K562 (cell line): Measurements from ENCODE around the gene FAM200A. TPM values are rescaled to one million over a fixed set of nuclear protein-coding genes. Genes with fewer than 3 reads are reported as not detected.

Experiments
- COPS2 ChIP-seq: fragments of 450-650 bp; conservative IDR thresholded peaks from 2 replicates; pipeline ENCODE4 v1.6.1; 2016; ENCODE audit warnings: mild to moderate bottlenecking, moderate library complexity
- CREBBP ChIP-seq: IDR thresholded peaks from one replicate; pipeline ENCODE4 v1.6.1; 2012; ENCODE audit warnings: low read depth, mild to moderate bottlenecking, control low read depth, inconsistent platforms, low read length
- DPF2 ChIP-seq: fragments of 450-650 bp; IDR thresholded peaks from 2 replicates; pipeline ENCODE4 v1.6.1; 2016
- ERF ChIP-seq: fragments of 450-650 bp; formaldehyde crosslinking; IDR thresholded peaks from 2 replicates; pipeline ENCODE4 v1.4.0; 2020; ENCODE audit warnings: mild to moderate bottlenecking, mixed read lengths
- JUN ChIP-seq, 2 experiments: sonication (generic) in 1 of 2; formaldehyde crosslinking in 1 of 2; IDR thresholded peaks; 2 replicates each; pipeline versions ENCODE4 v1.6.1 to v1.8.0; 2012 to 2022; ENCODE audit warnings: borderline replicate concordance in 2 of 2, mild to moderate bottlenecking in 2 of 2, improper control_type of control experiment in 1 of 2, low read depth in 1 of 2, low read length in 1 of 2, missing genetic modification reagents in 1 of 2
- OTX1 ChIP-seq: fragments of 450-650 bp; formaldehyde crosslinking; IDR thresholded peaks from 2 replicates; pipeline ENCODE4 v1.4.0; 2022; ENCODE audit warnings: mild to moderate bottlenecking
- RREB1 ChIP-seq: fragments of 250-450 bp; sonication (Bioruptor Pico); IDR thresholded peaks from 2 replicates; pipeline ENCODE4 v1.4.0; 2020
- SMARCE1 ChIP-seq: fragments of 450-650 bp; IDR thresholded peaks from 2 replicates; pipeline ENCODE4 v1.7.1; 2016; ENCODE audit warnings: mild to moderate bottlenecking
- SP1 ChIP-seq: sonication (generic); formaldehyde crosslinking; IDR thresholded peaks from 2 replicates; pipeline ENCODE4 v1.8.1; 2022; ENCODE audit warnings: mild to moderate bottlenecking, missing genetic modification reagents
- SREBF2 ChIP-seq: sonication (generic); formaldehyde crosslinking; IDR thresholded peaks from 2 replicates; pipeline ENCODE4 v1.4.0; 2020; ENCODE audit warnings: mild to moderate bottlenecking, missing genetic modification reagents
- ZBTB40 ChIP-seq, 2 experiments: fragments of 450-650 bp in 1 of 2; sonication (generic) in 1 of 2; formaldehyde crosslinking in 1 of 2; IDR thresholded peaks; 2 replicates each; pipeline versions ENCODE4 v1.7.1 to v1.9.0; 2016 to 2022; ENCODE audit warnings: inconsistent platforms in 1 of 2, mild to moderate bottlenecking in 1 of 2, missing genetic modification reagents in 1 of 2
- ZFX ChIP-seq: sonication (generic); formaldehyde crosslinking; IDR thresholded peaks from 2 replicates; pipeline ENCODE4 v1.8.0; 2022; ENCODE audit warnings: mild to moderate bottlenecking, missing genetic modification reagents, moderate library complexity
- polyA plus RNA-seq, 8 experiments: library from polyadenylated mRNA; depleted of rRNA in 4 of 8; stranded (reverse) in 5 of 8; unstranded in 3 of 8; fragments of >200 nt; fragmentation: Nextera tagmentation in 2 of 8; fragmentation: Illumina TruSeq in 1 of 8; extraction: Ambion mirVana in 2 of 8; extraction: Trizol in 1 of 8; gene quantifications; 2 replicates each; pipeline versions ENCODE4 v1.2.1 to v1.2.3, GENCODE V29; 2011 to 2014; ENCODE audit warnings: inconsistent platforms in 1 of 8, missing spikeins in 1 of 8
- total RNA-seq, 7 experiments: library from RNA; depleted of rRNA in 6 of 7; stranded (reverse); fragments of >200 nt in 6 of 7; fragmentation: Illumina TruSeq in 2 of 7; extraction: Trizol in 2 of 7; gene quantifications; 2 replicates each; pipeline versions ENCODE4 v1.2.1 to v1.2.3, GENCODE V29; 2011 to 2021; ENCODE audit warnings: low replicate concordance in 1 of 7

The FAM200A gene
- total and polyA plus RNA-seq, 9 of the 15 experiments (the other 6 are each of a cell fraction or from before 2014, with no cell fraction given) = 3.3 to 11.2 (median 8.3) TPM

GRCh38 chr7:99551767-99552463 lies at the start of gene FAM200A (continued):
- peak; percentile 70; the same call in 1 of the 2 replicates for TF ChIP-seq RREB1 (CRISPR knock-in tag)
- peak; percentile 40; the same call in 1 of the 2 replicates for TF ChIP-seq SMARCE1
- TF ChIP-seq COPS2 = no peak
- TF ChIP-seq ZBTB40 (IDR thresholded peaks at IDR 0.05) = peak; percentile 98
- no peak for TF ChIP-seq ZBTB40 (CRISPR knock-in tag; IDR thresholded peaks at IDR 0.05)
- TF ChIP-seq JUN (IDR thresholded peaks at IDR 0.05; ENCODE audit: borderline replicate concordance, low read depth, low read length) = 0 out of 2 replicates have a peak, but pooled peaks have one; percentile 57
- TF ChIP-seq JUN (CRISPR knock-in tag; IDR thresholded peaks at IDR 0.05; ENCODE audit: borderline replicate concordance) = no peak
- peak; percentile 57; the same call in 1 of the 2 replicates for TF ChIP-seq SP1 (CRISPR knock-in tag)
- TF ChIP-seq ZFX (CRISPR knock-in tag) = peak; percentile 49; the same call in 1 of the 2 replicates
- TF ChIP-seq DPF2 = 0 out of 2 replicates have a peak, but pooled peaks have one; percentile 23
- peak; percentile 80; the same call in 1 of the 2 replicates for TF ChIP-seq ERF (CRISPR knock-in tag)
- no peak for TF ChIP-seq SREBF2 (CRISPR knock-in tag)
- TF ChIP-seq OTX1 (CRISPR knock-in tag) = 0 out of 2 replicates have a peak, but pooled peaks have one; percentile 68
- TF ChIP-seq CREBBP = no peak
